Right cardiac atrium (tissue), 5 donors: ENCODE data around the gene IL37. TPM values are rescaled to one million over a fixed set of nuclear protein-coding genes. Genes with fewer than 3 reads are reported as not detected.

Experiments used
- ATAC-seq, 2 donors: fragments of 200-7000 bp; cut with Tn5 transposase; one replicate each; pipeline versions ENCODE4 v1.8.0 to v1.9.1; 2020; ENCODE audit warnings: moderate library complexity in 2 of 2, mild to moderate bottlenecking in 1 of 2
- DNase-seq, 3 donors: peaks; one replicate each; pipeline ENCODE4 v3.0.0-alpha.2; 2020
- H3K27ac ChIP-seq: one replicate; pipeline ENCODE4 v1.5.1; 2013; ENCODE audit warnings: mild to moderate bottlenecking, low read length, control low read depth, moderate library complexity
- H3K27me3 ChIP-seq: one replicate; pipeline ENCODE4 v1.6.1; 2013; ENCODE audit not compliant: control insufficient read depth, insufficient read depth
- H3K4me1 ChIP-seq: one replicate; pipeline ENCODE4 v1.6.1; 2013; ENCODE audit warnings: low read length; ENCODE audit not compliant: control insufficient read depth, insufficient read depth
- H3K4me3 ChIP-seq: one replicate; pipeline ENCODE4 v1.5.1; 2013; ENCODE audit warnings: low read length, control low read depth
- H3K9me3 ChIP-seq: one replicate; pipeline ENCODE4 v1.6.1; 2013; ENCODE audit warnings: low read length; ENCODE audit not compliant: control insufficient read depth
- WGBS: extraction: QIAGEN DNeasy Blood & Tissue Kit; methylation state at CpG from one replicate; pipeline ENCODE4 v1.1.7; 2013; 5-methylcytosine and 5-hydroxymethylcytosine counted together
- intact Hi-C, 4 donors: fragments of 100-400 bp; cut with DNase I; formaldehyde crosslinking; loops; one replicate each; pipeline versions ENCODE4 v1.11.0 to v1.14.0; 2022 to 2023
- polyA plus RNA-seq: library from polyadenylated mRNA; stranded (reverse); fragments of 200-250 nt; gene quantifications from one replicate; pipeline ENCODE4 v1.2.3, GENCODE V29; 2013
- total RNA-seq, 4 donors: library from RNA; stranded (reverse); fragmentation: NEBNext Ultra II Directional; extraction: Animal tissue kit (Norgen Biotek cat#: 25700); gene quantifications; one replicate each; pipeline ENCODE4 v1.2.1, GENCODE V29; 2021
- donor health status: healthy with polysubstance abuse.
- donor health status: DM: no; HTN: yes; CAD: no.
- donor health status: DM: no; HTN: no; CAD: no.
- donor health status: DM: no; HTN: yes; CAD: no; lungs with severe emphysema.
- donor health status: DM: yes; HTN: yes; CAD: no.

Gene IL37
- total and polyA plus RNA-seq, 5 donors = not detected

- Histone ChIP-seq H3K4me3 (no peak overlapping the region), H3K9me3 (no peaks in the 10 kb centered on the region), H3K4me1 (no peaks in the 10 kb centered on the region), H3K27me3 (no peaks in the 10 kb centered on the region), H3K27ac (no peak overlapping the region)
- no peak for DNase-seq
- intact Hi-C loops = no loop called here
- 85% methylated on average over 4 of the region's 4 CpGs for WGBS
- no peak for ATAC-seq
These were observed 1.4 kb downstream of the IL37 start for GRCh38 chr2:112912403-112912802.

DNA sequence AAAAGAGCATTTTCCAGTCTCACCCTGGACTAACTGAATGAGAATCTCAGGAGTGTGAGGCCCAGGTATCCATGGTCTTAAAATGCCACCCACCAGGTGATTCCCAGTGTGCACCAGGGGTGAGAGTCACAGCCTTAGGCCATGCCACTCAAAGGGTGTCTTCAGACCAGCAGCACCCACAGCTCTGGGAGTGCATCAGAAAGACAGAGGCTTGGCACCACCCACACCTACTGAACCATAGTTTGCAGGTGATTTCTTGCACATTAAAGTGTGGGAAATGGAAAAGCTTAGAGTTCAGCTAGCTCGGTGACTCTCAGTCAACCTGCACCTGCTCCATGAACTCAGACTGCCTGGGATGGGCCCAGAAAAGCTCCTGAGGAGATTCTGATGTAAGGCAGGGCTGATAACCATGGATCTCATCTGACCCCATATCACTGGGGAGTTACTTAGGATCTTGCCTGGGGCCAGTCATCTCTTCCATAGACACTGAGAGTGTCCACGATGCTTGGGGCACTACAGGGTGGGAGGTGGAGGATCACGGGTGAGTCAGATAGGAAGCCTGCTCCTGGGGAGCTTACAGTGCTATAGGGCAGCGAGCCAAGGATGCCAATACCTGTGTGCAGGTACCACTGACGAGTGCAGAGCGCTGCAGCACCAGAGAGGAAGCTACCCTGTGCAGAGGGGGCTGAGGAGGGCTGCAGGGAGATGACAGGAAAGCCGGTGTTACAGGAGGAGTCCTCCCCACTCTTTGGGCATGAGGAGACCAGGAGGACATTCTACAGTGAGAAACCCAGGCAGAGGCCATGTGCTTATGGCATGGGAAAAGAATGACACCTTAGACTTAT is 4.6 kb downstream of the IL37 start:
- ATAC-seq = no peak
- 72% methylated on average over 7 of the region's 7 CpGs for WGBS

DNA sequence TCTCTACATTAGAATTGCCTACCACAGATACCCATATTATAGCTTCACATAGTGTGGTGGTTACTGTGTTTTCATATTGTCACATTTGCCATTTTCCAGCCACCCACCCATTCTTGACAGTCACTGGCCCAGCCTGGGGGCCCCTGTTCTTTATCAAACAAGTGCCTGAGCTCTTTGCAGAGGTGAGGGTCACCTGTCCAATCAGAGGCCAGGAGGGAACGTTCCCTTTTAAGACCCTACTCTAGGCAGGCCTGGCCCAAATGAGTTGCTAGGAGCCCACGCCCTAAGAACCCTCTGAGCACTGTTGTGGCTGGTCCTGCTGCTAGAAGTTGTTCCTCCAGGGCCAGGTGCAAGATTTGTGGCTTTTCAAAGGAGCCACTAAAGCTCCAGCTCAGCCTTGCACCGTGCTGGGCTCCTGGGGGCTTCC is 5.2 kb downstream of the IL37 start:
- Histone ChIP-seq H3K9me3 (peaks cover 2% of the 10 kb centered on the region), H3K27ac (no peak overlapping the region), H3K27me3 (no peaks in the 10 kb centered on the region), H3K4me1 (no peaks in the 10 kb centered on the region), H3K4me3 (no peak overlapping the region)
- 44% methylated on average over 3 of the region's 3 CpGs for WGBS
- DNase-seq (no peak), ATAC-seq (no peak)
- intact Hi-C loops = no loop called here

More for the DNA sequence above, 4.6 kb downstream of the IL37 start:
- intact Hi-C loops = no loop called here
- Histone ChIP-seq H3K27ac (no peak overlapping the region), H3K9me3 (peaks cover 2% of the 10 kb centered on the region), H3K4me1 (no peaks in the 10 kb centered on the region), H3K4me3 (no peak overlapping the region), H3K27me3 (no peaks in the 10 kb centered on the region)
- DNase-seq = no peak

DNA sequence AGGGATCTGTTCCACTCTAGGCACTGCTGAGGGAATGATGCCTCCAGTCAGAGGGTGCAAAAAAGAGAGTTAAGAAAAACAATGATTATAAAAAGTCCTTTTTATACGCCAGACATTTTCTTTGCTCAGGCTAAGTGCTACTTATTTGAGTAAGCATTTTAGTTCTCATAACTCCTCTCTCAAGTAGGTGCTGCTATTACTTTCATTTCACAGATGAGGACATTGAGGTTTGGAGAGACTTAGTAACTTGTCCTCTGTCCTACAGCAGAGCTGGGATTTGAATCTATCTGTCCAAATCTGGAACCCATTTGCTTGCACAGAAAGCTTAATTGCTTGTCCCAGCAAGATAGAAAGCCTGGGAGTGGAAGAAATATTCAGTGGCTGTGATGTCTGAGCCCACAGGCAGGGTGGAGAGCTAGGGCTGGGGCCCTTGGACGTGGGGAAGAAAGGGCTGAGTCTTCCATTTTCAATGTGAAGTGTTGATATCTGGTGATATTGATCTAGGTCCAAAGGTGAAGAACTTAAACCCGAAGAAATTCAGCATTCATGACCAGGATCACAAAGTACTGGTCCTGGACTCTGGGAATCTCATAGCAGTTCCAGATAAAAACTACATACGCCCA is 5.8 kb downstream of the IL37 start:
- no peak overlapping the region for H3K27ac ChIP-seq
- no peak overlapping the region for H3K4me3 ChIP-seq
- WGBS = 78% methylated on average over 4 of the region's 4 CpGs
- H3K27me3 ChIP-seq = no peaks in the 10 kb centered on the region
- ATAC-seq (no peak), DNase-seq (no peak)
- H3K4me1 ChIP-seq = no peaks in the 10 kb centered on the region
- intact Hi-C loops = no loop called here
- peaks cover 2% of the 10 kb centered on the region for H3K9me3 ChIP-seq

GRCh38 chr2:112917856-112918255 is 6.9 kb downstream of the IL37 start:
- Histone ChIP-seq H3K27me3 (no peaks in the 10 kb centered on the region), H3K4me1 (no peaks in the 10 kb centered on the region), H3K9me3 (peaks cover 2% of the 10 kb centered on the region), H3K27ac (no peak overlapping the region), H3K4me3 (no peak overlapping the region)
- 93% methylated on average over 5 of the region's 5 CpGs for WGBS
- intact Hi-C loops = no loop called here
- DNase-seq (no peak), ATAC-seq (no peak)

DNA sequence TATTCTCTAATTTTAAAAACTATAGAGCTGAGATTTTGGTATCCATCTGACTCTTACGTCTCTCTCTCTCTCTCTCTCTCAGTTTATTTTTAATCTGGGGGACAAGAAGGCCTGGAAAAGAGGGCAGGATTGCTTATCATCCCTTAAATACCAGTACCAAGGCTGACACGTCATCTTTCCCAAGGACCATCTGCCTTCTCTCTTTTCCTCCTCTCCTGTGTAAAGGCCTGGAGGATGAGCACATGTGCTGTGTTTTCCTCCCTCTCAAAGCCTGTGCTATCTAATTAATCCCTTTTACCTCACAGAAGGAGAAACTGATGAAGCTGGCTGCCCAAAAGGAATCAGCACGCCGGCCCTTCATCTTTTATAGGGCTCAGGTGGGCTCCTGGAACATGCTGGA is 7.3 kb downstream of the IL37 start:
- Histone ChIP-seq H3K27me3 (no peaks in the 10 kb centered on the region), H3K4me3 (no peak overlapping the region), H3K27ac (no peak overlapping the region), H3K4me1 (no peaks in the 10 kb centered on the region), H3K9me3 (peaks cover 2% of the 10 kb centered on the region)
- no peak for DNase-seq
- WGBS = 73% methylated on average over 4 of the region's 4 CpGs
- no peak for ATAC-seq
- intact Hi-C loops = no loop called here

DNA sequence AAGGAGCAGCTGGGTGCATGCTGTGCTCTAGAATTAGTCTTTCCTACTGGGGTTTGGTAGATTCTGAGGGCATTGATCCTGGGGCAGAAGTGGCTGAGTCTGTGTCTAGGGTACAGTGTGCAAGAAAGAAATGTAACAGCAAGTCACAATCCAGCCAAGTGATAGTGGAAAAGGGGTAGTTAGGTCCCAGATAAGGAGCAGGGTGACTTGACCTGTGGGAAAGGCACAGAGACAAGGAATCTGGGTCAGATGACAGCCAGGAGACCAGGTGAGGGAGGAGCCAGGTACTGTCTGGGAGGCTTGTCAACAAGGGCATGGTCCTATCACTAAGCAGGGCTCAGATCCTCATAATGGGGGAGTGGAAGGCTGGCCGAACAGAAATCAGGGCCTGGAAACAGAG is 8.1 kb downstream of the IL37 start:
- Histone ChIP-seq H3K9me3 (peaks cover 2% of the 10 kb centered on the region), H3K4me1 (no peaks in the 10 kb centered on the region), H3K27ac (no peak overlapping the region), H3K4me3 (no peak overlapping the region), H3K27me3 (no peaks in the 10 kb centered on the region)
- DNase-seq (no peak), ATAC-seq (no peak)
- intact Hi-C loops = no loop called here
- 77% methylated on average over 1 of the region's 1 CpG for WGBS

DNA sequence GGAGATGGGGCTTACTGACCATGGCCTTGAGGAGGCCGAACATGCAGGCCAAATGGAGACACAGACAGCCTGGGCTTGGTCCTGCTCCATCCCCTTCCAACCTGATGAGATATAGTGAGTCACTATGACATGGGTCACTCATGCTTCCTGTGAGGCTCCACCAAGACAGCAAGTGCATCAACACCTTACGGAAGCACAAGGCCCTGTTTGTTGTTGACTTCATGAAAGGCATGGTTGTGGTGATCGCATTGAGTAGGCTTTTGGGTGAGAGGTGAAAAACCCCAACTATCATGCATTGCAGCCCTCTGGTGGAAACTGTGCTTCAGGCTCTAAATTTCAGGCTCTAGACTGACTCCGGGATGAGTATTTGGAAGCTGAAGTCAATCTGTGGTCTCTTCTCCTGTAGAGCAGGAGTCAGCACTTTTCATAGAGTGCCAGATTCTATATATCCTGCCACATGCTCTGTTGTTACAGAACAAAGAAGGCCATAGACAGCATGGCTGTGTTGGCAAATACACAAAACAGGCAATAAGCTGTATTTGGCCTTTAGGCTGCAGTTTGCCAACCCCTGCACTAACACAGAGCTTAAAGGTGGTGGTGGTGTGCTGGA is 10.1 kb downstream of the IL37 start:
- 47% methylated on average over 4 of the region's 4 CpGs for WGBS
- Histone ChIP-seq H3K27ac (no peak overlapping the region), H3K27me3 (no peaks in the 10 kb centered on the region), H3K9me3 (peaks cover 2% of the 10 kb centered on the region), H3K4me1 (no peaks in the 10 kb centered on the region), H3K4me3 (no peak overlapping the region)
- intact Hi-C loops = no loop called here
- DNase-seq (no peak), ATAC-seq (no peak)

DNA sequence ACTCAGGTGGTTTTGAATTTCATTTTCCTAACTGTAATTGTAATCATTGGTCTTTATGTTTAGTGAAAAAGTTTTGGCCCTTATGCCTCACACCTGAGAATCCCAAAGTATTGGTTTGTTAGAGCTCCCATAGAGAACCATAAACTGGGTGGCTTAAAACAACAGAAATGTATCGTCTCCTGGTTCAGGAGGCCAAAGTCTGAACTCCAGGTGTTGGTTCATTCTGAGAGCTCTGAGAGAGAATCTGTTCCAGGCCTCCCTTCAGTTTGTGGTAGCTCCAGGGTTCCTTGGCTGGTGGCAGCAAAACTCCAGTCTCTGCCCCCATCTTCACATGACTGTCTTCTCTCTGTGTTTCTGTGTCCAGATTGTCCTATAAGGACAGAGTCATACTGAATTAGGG is 11.0 kb downstream of the IL37 start:
- Histone ChIP-seq H3K9me3 (peaks cover 2% of the 10 kb centered on the region), H3K4me3 (no peak overlapping the region), H3K27me3 (no peaks in the 10 kb centered on the region), H3K4me1 (no peaks in the 10 kb centered on the region), H3K27ac (no peak overlapping the region)
- intact Hi-C loops = no loop called here
- DNase-seq (no peak), ATAC-seq (no peak)
- 93% methylated on average over 1 of the region's 1 CpG for WGBS

DNA sequence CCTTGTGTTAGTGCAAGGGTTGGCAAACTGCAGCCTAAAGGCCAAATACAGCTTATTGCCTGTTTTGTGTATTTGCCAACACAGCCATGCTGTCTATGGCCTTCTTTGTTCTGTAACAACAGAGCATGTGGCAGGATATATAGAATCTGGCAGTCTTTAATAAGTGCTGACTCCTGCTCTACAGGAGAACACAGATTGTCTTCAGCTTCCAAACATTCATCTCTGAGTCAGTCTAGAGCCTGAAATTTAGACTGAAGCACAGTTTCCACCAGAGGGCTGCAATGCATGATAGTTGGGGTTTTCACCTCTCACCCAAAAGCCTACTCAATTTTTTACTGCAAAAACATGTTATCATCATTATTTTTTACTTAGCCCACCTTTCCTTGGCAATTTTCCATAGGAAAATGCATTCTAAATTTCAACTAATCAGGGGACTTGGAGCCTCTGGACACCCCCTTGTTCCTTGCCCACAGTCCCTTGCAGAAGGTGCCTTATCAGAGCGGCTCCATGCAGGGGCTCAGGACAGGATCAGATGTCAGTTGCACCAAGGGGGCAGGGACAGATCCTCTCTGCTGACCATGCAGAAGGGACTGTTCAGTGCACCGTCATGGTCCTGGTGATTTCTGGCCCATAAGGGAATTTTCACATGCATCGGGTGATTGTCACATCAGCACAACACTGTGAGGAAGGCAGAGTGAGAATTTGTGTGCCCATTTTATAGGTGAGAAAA is 12.4 kb downstream of the IL37 start:
- intact Hi-C loops = no loop called here
- no peaks in the 10 kb centered on the region for H3K4me1 ChIP-seq
- H3K4me3 ChIP-seq = no peak overlapping the region
- no peak for DNase-seq
- no peaks in the 10 kb centered on the region for H3K27me3 ChIP-seq
- peaks cover 2% of the 10 kb centered on the region for H3K9me3 ChIP-seq
- WGBS = 47% methylated on average over 3 of the region's 3 CpGs
- no peak overlapping the region for H3K27ac ChIP-seq
- ATAC-seq = no peak

GRCh38 chr2:112923967-112924338 is 13.0 kb downstream of the IL37 start:
- no peak overlapping the region for H3K4me3 ChIP-seq
- 81% methylated on average over 5 of the region's 5 CpGs for WGBS
- H3K9me3 ChIP-seq = peaks cover 2% of the 10 kb centered on the region
- intact Hi-C loops = no loop called here
- H3K4me1 ChIP-seq = no peaks in the 10 kb centered on the region
- no peak overlapping the region for H3K27ac ChIP-seq
- no peak for DNase-seq
- no peak for ATAC-seq
- no peaks in the 10 kb centered on the region for H3K27me3 ChIP-seq
